Activated naive CD4-positive, alpha-beta T cell (primary cell): ENCODE measurements around the gene RALB.

ENCODE experiments used
- DNase-seq, 4 experiments: peaks; one replicate each; lab custom pipeline; 2025; lab: John Stamatoyannopoulos, UW

RALB gene

GRCh38 chr2:120262761-120263428, 10.2 kb downstream of the RALB start:
- no peak for DNase-seq

GRCh38 chr2:120265006-120265405, 12.4 kb downstream of the RALB start:
- no peak for DNase-seq

GRCh38 chr2:120267348-120267747, 14.7 kb downstream of the RALB start:
- DNase-seq, result no peak

GRCh38 chr2:120269076-120269744, 16.6 kb downstream of the RALB start:
- no peak for DNase-seq

- DNase-seq, result no peak
Measured at GRCh38 chr2:120269816-120270215, 17.2 kb downstream of the RALB start.

- DNase-seq, result no peak
Measured at GRCh38 chr2:120271711-120272379, 19.2 kb downstream of the RALB start.

- no peak for DNase-seq
Measured at GRCh38 chr2:120272763-120273481, 20.3 kb downstream of the RALB start.

- no peak for DNase-seq
Measured at GRCh38 chr2:120275617-120276400, 23.2 kb downstream of the RALB start.

- no peak for DNase-seq
Measured at GRCh38 chr2:120277505-120278205, 25.0 kb downstream of the RALB start.

GRCh38 chr2:120278901-120279300, 26.2 kb downstream of the RALB start:
- no peak for DNase-seq

- no peak for DNase-seq
Measured at GRCh38 chr2:120279708-120280107, 27.1 kb downstream of the RALB start.

GRCh38 chr2:120283649-120284048, 31.0 kb downstream of the RALB start:
- no peak for DNase-seq

GRCh38 chr2:120285056-120285455, 32.4 kb downstream of the RALB start:
- DNase-seq, result no peak

GRCh38 chr2:120287183-120288015, 34.7 kb downstream of the RALB start:
- no peak for DNase-seq

- DNase-seq, result no peak
Measured at GRCh38 chr2:120288016-120288373, 35.3 kb downstream of the RALB start.

GRCh38 chr2:120289221-120289906, 36.7 kb downstream of the RALB start:
- no peak for DNase-seq

- no peak for DNase-seq
Measured at GRCh38 chr2:120290737-120291136, 38.1 kb downstream of the RALB start.

- DNase-seq, result no peak
Measured at GRCh38 chr2:120291401-120292311, 39.0 kb downstream of the RALB start.
